GM12891 (cell line): ENCODE measurements around the gene PTPN3.

Experiments used
- DNase-seq: peaks from one replicate; pipeline ENCODE4 v3.0.0; 2011; ENCODE audit warnings: low spot score; ENCODE audit not compliant: insufficient read length
- FAIRE-seq: peaks from 2 replicates; lab custom pipeline; 2011; peaks lifted over from hg19 to GRCh38; lab: Jason Lieb, UNC
- PAX5 ChIP-seq: IDR thresholded peaks from 2 replicates; pipeline ENCODE4 v1.6.1; 2011; ENCODE audit warnings: low read length, moderate library complexity, mild to moderate bottlenecking; ENCODE audit not compliant: insufficient read depth, severe bottlenecking
- POLR2A ChIP-seq: IDR thresholded peaks from 2 replicates; pipeline ENCODE4 v1.6.1; 2011; ENCODE audit warnings: low read depth, low read length, control low read depth
- POLR2AphosphoS5 ChIP-seq: IDR thresholded peaks from 2 replicates; pipeline ENCODE4 v1.6.1; 2011; ENCODE audit warnings: low read depth, low read length, control low read depth
- POU2F2 ChIP-seq: IDR thresholded peaks from 2 replicates; pipeline ENCODE4 v1.6.1; 2011; ENCODE audit warnings: low read depth, mild to moderate bottlenecking, control low read depth, low read length, moderate library complexity
- SPI1 ChIP-seq: IDR thresholded peaks from 2 replicates; pipeline ENCODE4 v1.6.1; 2011; ENCODE audit warnings: low read depth, low read length, control low read depth
- TAF1 ChIP-seq: IDR thresholded peaks from 2 replicates; pipeline ENCODE4 v1.6.1; 2011; ENCODE audit warnings: low read depth, low read length, control low read depth

Gene PTPN3

GRCh38 chr9:109491590-109491989 is 6.5 kb downstream of the PTPN3 start:
- TF ChIP-seq PAX5 (no peak), TAF1 (no peak), POU2F2 (no peak), SPI1 (no peak), POLR2A (no peak), POLR2AphosphoS5 (no peak)
- DNase-seq (no peak), FAIRE-seq (no peak)

- TF ChIP-seq TAF1 = no peak
- TF ChIP-seq POU2F2 = no peak
- no peak for TF ChIP-seq POLR2AphosphoS5
- no peak for TF ChIP-seq SPI1
- no peak for TF ChIP-seq POLR2A
- TF ChIP-seq PAX5 = no peak
- DNase-seq (no peak), FAIRE-seq (no peak)
These were observed 9.2 kb downstream of the PTPN3 start for GRCh38 chr9:109488791-109489492.

GRCh38 chr9:109488351-109488750 is 9.8 kb downstream of the PTPN3 start:
- DNase-seq = no peak
- no peak for FAIRE-seq
- TF ChIP-seq POLR2AphosphoS5 (no peak), PAX5 (no peak), POU2F2 (no peak)

- no peak for TF ChIP-seq PAX5
- TF ChIP-seq POLR2A = no peak
- TF ChIP-seq POU2F2 = no peak
- no peak for TF ChIP-seq POLR2AphosphoS5
- no peak for TF ChIP-seq TAF1
- TF ChIP-seq SPI1 = no peak
- DNase-seq (no peak), FAIRE-seq (no peak)
These were observed 10.9 kb downstream of the PTPN3 start for GRCh38 chr9:109487247-109487646.

- FAIRE-seq = no peak
- TF ChIP-seq POLR2AphosphoS5 (no peak), POU2F2 (no peak), SPI1 (no peak), TAF1 (no peak), PAX5 (no peak), POLR2A (no peak)
These were observed 14.2 kb downstream of the PTPN3 start for GRCh38 chr9:109483744-109484429.

GRCh38 chr9:109482391-109482916 is 15.7 kb downstream of the PTPN3 start:
- DNase-seq (no peak), FAIRE-seq (no peak)
- TF ChIP-seq PAX5 (no peak), POU2F2 (no peak), TAF1 (no peak), SPI1 (no peak), POLR2AphosphoS5 (no peak), POLR2A (no peak)

More at GRCh38 chr9:109483744-109484429, 14.2 kb downstream of the PTPN3 start:
- DNase-seq = no peak

GRCh38 chr9:109481856-109482255 is 16.3 kb downstream of the PTPN3 start:
- TF ChIP-seq POLR2A = no peak
- no peak for TF ChIP-seq POU2F2
- no peak for TF ChIP-seq SPI1
- TF ChIP-seq PAX5 = no peak
- no peak for TF ChIP-seq TAF1
- TF ChIP-seq POLR2AphosphoS5 = no peak
- FAIRE-seq (no peak), DNase-seq (no peak)

GRCh38 chr9:109479822-109480221 is 18.3 kb downstream of the PTPN3 start:
- DNase-seq = no peak
- TF ChIP-seq TAF1 (no peak), SPI1 (no peak), PAX5 (no peak), POLR2A (no peak), POU2F2 (no peak), POLR2AphosphoS5 (no peak)
- no peak for FAIRE-seq

GRCh38 chr9:109478665-109479380 is 19.3 kb downstream of the PTPN3 start:
- no peak for TF ChIP-seq POU2F2
- TF ChIP-seq TAF1 = no peak
- no peak for TF ChIP-seq PAX5
- TF ChIP-seq POLR2A = no peak
- FAIRE-seq = no peak
- no peak for DNase-seq

- FAIRE-seq = no peak
- no peak for TF ChIP-seq POU2F2
These were observed 20.0 kb downstream of the PTPN3 start for GRCh38 chr9:109478051-109478563.

More at GRCh38 chr9:109478051-109478563, 20.0 kb downstream of the PTPN3 start:
- no peak for DNase-seq
